ENCODE results near the gene DHCR24. TPM values are rescaled to one million over a fixed set of nuclear protein-coding genes. Genes with fewer than 3 reads are reported as not detected.
"Not testable (repeated sequence)": the region's sequence is repeated elsewhere in the genome, so short reads cannot be mapped to it uniquely, and the experiment has no call there.

Gene DHCR24
- total RNA-seq, 1 donor from 2014 or later: 207 TPM

GRCh38 chr1:54882519-54882918 lies 4.5 kb downstream of the DHCR24 start:
- Mint-ChIP-seq H3K27ac (no peak overlapping the region), H3K27me3 (no peaks in the 10 kb centered on the region), H3K36me3 (ENCODE audit: low read depth) (peaks cover 69% of the 10 kb centered on the region), H3K9me3 (no peaks in the 10 kb centered on the region), H3K4me1 (peaks cover 57% of the 10 kb centered on the region), H3K4me3 (no peak overlapping the region)
- intact Hi-C loops (cut with micrococcal nuclease): no loop called here
- DNase-seq: no peak

GRCh38 chr1:54881604-54882003 lies 5.4 kb downstream of the DHCR24 start:
- DNase-seq; H3K27me3 Mint-ChIP-seq; H3K4me3 Mint-ChIP-seq; H3K9me3 Mint-ChIP-seq; intact Hi-C loops (cut with micrococcal nuclease); H3K27ac Mint-ChIP-seq: not testable (repeated sequence)
- peaks cover 58% of the 10 kb centered on the region for H3K4me1 Mint-ChIP-seq
- peaks cover 74% of the 10 kb centered on the region for H3K36me3 Mint-ChIP-seq (ENCODE audit: low read depth)

GRCh38 chr1:54879872-54880271 lies 7.1 kb downstream of the DHCR24 start:
- intact Hi-C loops (cut with micrococcal nuclease): no loop called here
- Mint-ChIP-seq H3K27me3 (no peaks in the 10 kb centered on the region), H3K4me3 (no peak overlapping the region), H3K36me3 (ENCODE audit: low read depth) (peaks cover 79% of the 10 kb centered on the region), H3K9me3 (no peaks in the 10 kb centered on the region), H3K27ac (no peak overlapping the region), H3K4me1 (peaks cover 44% of the 10 kb centered on the region)
- DNase-seq: no peak

- no peak overlapping the region for H3K4me3 Mint-ChIP-seq
- intact Hi-C loops (cut with micrococcal nuclease): no loop called here
- no peak for DNase-seq
- peaks cover 67% of the 10 kb centered on the region for H3K36me3 Mint-ChIP-seq (ENCODE audit: low read depth)
- no peaks in the 10 kb centered on the region for H3K27me3 Mint-ChIP-seq
- no peak overlapping the region for H3K27ac Mint-ChIP-seq
- no peaks in the 10 kb centered on the region for H3K9me3 Mint-ChIP-seq
- peaks cover 17% of the 10 kb centered on the region for H3K4me1 Mint-ChIP-seq
Measured at GRCh38 chr1:54876814-54877213, 10.2 kb downstream of the DHCR24 start.

- H3K27ac Mint-ChIP-seq: no peak overlapping the region
- no peaks in the 10 kb centered on the region for H3K27me3 Mint-ChIP-seq
- intact Hi-C loops (cut with micrococcal nuclease): no loop called here
- H3K4me1 Mint-ChIP-seq: peaks cover 9% of the 10 kb centered on the region
- peaks cover 63% of the 10 kb centered on the region for H3K36me3 Mint-ChIP-seq (ENCODE audit: low read depth)
- H3K9me3 Mint-ChIP-seq: no peaks in the 10 kb centered on the region
- DNase-seq: no peak
- H3K4me3 Mint-ChIP-seq: no peak overlapping the region
Measured at GRCh38 chr1:54875000-54875399, 12.0 kb downstream of the DHCR24 start.

GRCh38 chr1:54874079-54874830 lies 12.7 kb downstream of the DHCR24 start:
- intact Hi-C loops (cut with micrococcal nuclease): no loop called here
- Mint-ChIP-seq H3K9me3 (no peaks in the 10 kb centered on the region), H3K27ac (no peak overlapping the region), H3K4me3 (no peak overlapping the region), H3K36me3 (ENCODE audit: low read depth) (peaks cover 57% of the 10 kb centered on the region), H3K4me1 (peaks cover 6% of the 10 kb centered on the region), H3K27me3 (no peaks in the 10 kb centered on the region)
- no peak for DNase-seq

- Mint-ChIP-seq H3K9me3 (no peaks in the 10 kb centered on the region), H3K27ac (no peak overlapping the region), H3K27me3 (no peaks in the 10 kb centered on the region), H3K4me3 (no peak overlapping the region), H3K4me1 (peaks cover 3% of the 10 kb centered on the region), H3K36me3 (ENCODE audit: low read depth) (peaks cover 58% of the 10 kb centered on the region)
- intact Hi-C loops (cut with micrococcal nuclease): no loop called here
- DNase-seq: no peak
Measured at GRCh38 chr1:54872036-54872331, 15.0 kb downstream of the DHCR24 start.

GRCh38 chr1:54871275-54872035 lies 15.5 kb downstream of the DHCR24 start:
- H3K27ac Mint-ChIP-seq: no peak overlapping the region
- no peak overlapping the region for H3K4me3 Mint-ChIP-seq
- peaks cover 52% of the 10 kb centered on the region for H3K36me3 Mint-ChIP-seq (ENCODE audit: low read depth)
- H3K27me3 Mint-ChIP-seq: no peaks in the 10 kb centered on the region
- no peaks in the 10 kb centered on the region for H3K4me1 Mint-ChIP-seq
- intact Hi-C loops (cut with micrococcal nuclease): no loop called here
- no peaks in the 10 kb centered on the region for H3K9me3 Mint-ChIP-seq
- DNase-seq: no peak

GRCh38 chr1:54870869-54871268 lies 16.1 kb downstream of the DHCR24 start:
- Mint-ChIP-seq H3K27ac (no peak overlapping the region), H3K4me1 (no peaks in the 10 kb centered on the region), H3K36me3 (ENCODE audit: low read depth) (peaks cover 54% of the 10 kb centered on the region), H3K9me3 (no peaks in the 10 kb centered on the region), H3K4me3 (no peak overlapping the region), H3K27me3 (no peaks in the 10 kb centered on the region)
- intact Hi-C loops (cut with micrococcal nuclease): no loop called here
- DNase-seq: no peak

GRCh38 chr1:54869173-54869851 lies 17.7 kb downstream of the DHCR24 start:
- Mint-ChIP-seq H3K4me1 (no peaks in the 10 kb centered on the region), H3K9me3 (no peaks in the 10 kb centered on the region), H3K4me3 (no peak overlapping the region), H3K27me3 (no peaks in the 10 kb centered on the region), H3K36me3 (ENCODE audit: low read depth) (peaks cover 52% of the 10 kb centered on the region), H3K27ac (no peak overlapping the region)
- DNase-seq: no peak
- intact Hi-C loops (cut with micrococcal nuclease): no loop called here

GRCh38 chr1:54867717-54868057 lies 19.3 kb downstream of the DHCR24 start:
- Mint-ChIP-seq H3K9me3 (no peaks in the 10 kb centered on the region), H3K36me3 (ENCODE audit: low read depth) (peaks cover 57% of the 10 kb centered on the region), H3K27ac (no peak overlapping the region), H3K4me1 (no peaks in the 10 kb centered on the region), H3K27me3 (no peaks in the 10 kb centered on the region), H3K4me3 (no peak overlapping the region)
- DNase-seq: no peak
- intact Hi-C loops (cut with micrococcal nuclease): no loop called here

- Mint-ChIP-seq H3K9me3 (no peaks in the 10 kb centered on the region), H3K4me3 (no peak overlapping the region), H3K4me1 (peaks cover 3% of the 10 kb centered on the region), H3K36me3 (ENCODE audit: low read depth) (peaks cover 57% of the 10 kb centered on the region), H3K27ac (no peak overlapping the region), H3K27me3 (no peaks in the 10 kb centered on the region)
- no peak for DNase-seq
- intact Hi-C loops (cut with micrococcal nuclease): no loop called here
Measured at GRCh38 chr1:54866801-54867716, 19.9 kb downstream of the DHCR24 start.

GRCh38 chr1:54865238-54866073 lies 21.5 kb downstream of the DHCR24 start:
- Mint-ChIP-seq H3K4me3 (no peak overlapping the region), H3K4me1 (peaks cover 11% of the 10 kb centered on the region), H3K27ac (no peak overlapping the region), H3K27me3 (no peaks in the 10 kb centered on the region), H3K9me3 (no peaks in the 10 kb centered on the region), H3K36me3 (ENCODE audit: low read depth) (peaks cover 57% of the 10 kb centered on the region)
- no peak for DNase-seq
- intact Hi-C loops (cut with micrococcal nuclease): no loop called here

Measured in activated CD4-positive, alpha-beta T cell treated with anti-CD3 and anti-CD28 coated beads, Interleukin-2, amount 10 ng/mL, durations not matched to agents 24 days and 14 days (primary cell).